SU-DHL-6 (cell line): Measurements from ENCODE around the gene ATL1.

Experiments
- H2AFZ ChIP-seq: fragments of 200-600 bp; sonication (generic); 2 replicates; pipeline ENCODE4 v1.6.1; 2014; ENCODE audit warnings: low read depth, mild to moderate bottlenecking, moderate library complexity, mixed read lengths, antibody characterized with exemption, low read length; ENCODE audit not compliant: severe bottlenecking
- H3F3A ChIP-seq: fragments of 200-600 bp; shearing (Covaris generic); 2 replicates; pipeline ENCODE4 v1.6.0; 2016; ENCODE audit warnings: antibody characterized with exemption, mild to moderate bottlenecking; ENCODE audit not compliant: insufficient read depth
- H3K27ac ChIP-seq: fragments of 200-600 bp; sonication (generic); 2 replicates; pipeline ENCODE4 v1.5.1; 2016; ENCODE audit warnings: low read depth, mild to moderate bottlenecking, low read length, moderate library complexity, mixed read lengths
- H3K27me3 ChIP-seq: fragments of 200-600 bp; sonication (generic), shearing (Covaris generic); 2 replicates; pipeline ENCODE4 v1.6.0; 2014; ENCODE audit warnings: mild to moderate bottlenecking, low read length
- H3K36me3 ChIP-seq: fragments of 200-600 bp; sonication (generic); 2 replicates; pipeline ENCODE4 v1.6.1; 2014; ENCODE audit warnings: mild to moderate bottlenecking, low read length, mixed read lengths
- H3K4me2 ChIP-seq: fragments of 300-600, 200-600 bp; shearing (Covaris generic), sonication (generic); 2 replicates; pipeline ENCODE4 v1.6.0; 2014; ENCODE audit warnings: low read length, low read depth, mild to moderate bottlenecking; ENCODE audit not compliant: poor library complexity, severe bottlenecking
- H3K4me3 ChIP-seq: fragments of 200-600 bp; sonication (generic); 2 replicates; pipeline ENCODE4 v1.5.1; 2014; ENCODE audit warnings: antibody characterized with exemption, low read length, mild to moderate bottlenecking, mixed read lengths; ENCODE audit not compliant: insufficient read depth, poor library complexity, severe bottlenecking
- H3K79me2 ChIP-seq: fragments of 200-600 bp; sonication (generic); 2 replicates; pipeline ENCODE4 v1.6.1; 2014; ENCODE audit warnings: mild to moderate bottlenecking, low read length, moderate library complexity; ENCODE audit not compliant: insufficient read depth
- H3K9ac ChIP-seq: fragments of 200-600 bp; sonication (generic); 2 replicates; pipeline ENCODE4 v1.7.0; 2014; ENCODE audit warnings: mild to moderate bottlenecking, low read length
- H3K9me2 ChIP-seq: fragments of 200-600 bp; sonication (generic); replicated peaks from 2 replicates; pipeline ENCODE4 v1.6.1; 2014; ENCODE audit warnings: low read length; ENCODE audit not compliant: insufficient read depth
- H3K9me3 ChIP-seq: fragments of 200-600 bp; sonication (generic); 2 replicates; pipeline ENCODE4 v1.6.1; 2014; ENCODE audit warnings: low read length, mixed read lengths; ENCODE audit not compliant: insufficient read depth
- H4K20me1 ChIP-seq: fragments of 200-600 bp; sonication (generic); 2 replicates; pipeline ENCODE4 v1.6.1; 2014; ENCODE audit warnings: low read depth, mild to moderate bottlenecking, antibody characterized with exemption, low read length, moderate library complexity, mixed read lengths
- EZH2phosphoT487 ChIP-seq: fragments of 200-600 bp; sonication (generic), shearing (Covaris generic); conservative IDR thresholded peaks from 2 replicates; pipeline ENCODE4 v1.6.1; 2018; ENCODE audit warnings: mild to moderate bottlenecking, antibody characterized with exemption, low read length, moderate library complexity, mixed read lengths
- TF ChIP-seq, protein P1 (sequence below): fragments of 200-600 bp; sonication (generic); IDR thresholded peaks from one replicate; pipeline ENCODE4 v1.5.1; 2017; ENCODE audit warnings: antibody characterized with exemption, mild to moderate bottlenecking, low read length, moderate library complexity; ENCODE audit not compliant: insufficient read depth, poor library complexity, severe bottlenecking

ATL1 gene

GRCh38 chr14:50599700-50600444 lies 39.9 kb downstream of the ATL1 start:
- no peaks in the 10 kb centered on the region for H3K36me3 ChIP-seq
- H3K4me2 ChIP-seq: no peak overlapping the region
- no peaks in the 10 kb centered on the region for H3K79me2 ChIP-seq
- no peak for TF ChIP-seq EZH2phosphoT487
- TF ChIP-seq, protein P1, sequence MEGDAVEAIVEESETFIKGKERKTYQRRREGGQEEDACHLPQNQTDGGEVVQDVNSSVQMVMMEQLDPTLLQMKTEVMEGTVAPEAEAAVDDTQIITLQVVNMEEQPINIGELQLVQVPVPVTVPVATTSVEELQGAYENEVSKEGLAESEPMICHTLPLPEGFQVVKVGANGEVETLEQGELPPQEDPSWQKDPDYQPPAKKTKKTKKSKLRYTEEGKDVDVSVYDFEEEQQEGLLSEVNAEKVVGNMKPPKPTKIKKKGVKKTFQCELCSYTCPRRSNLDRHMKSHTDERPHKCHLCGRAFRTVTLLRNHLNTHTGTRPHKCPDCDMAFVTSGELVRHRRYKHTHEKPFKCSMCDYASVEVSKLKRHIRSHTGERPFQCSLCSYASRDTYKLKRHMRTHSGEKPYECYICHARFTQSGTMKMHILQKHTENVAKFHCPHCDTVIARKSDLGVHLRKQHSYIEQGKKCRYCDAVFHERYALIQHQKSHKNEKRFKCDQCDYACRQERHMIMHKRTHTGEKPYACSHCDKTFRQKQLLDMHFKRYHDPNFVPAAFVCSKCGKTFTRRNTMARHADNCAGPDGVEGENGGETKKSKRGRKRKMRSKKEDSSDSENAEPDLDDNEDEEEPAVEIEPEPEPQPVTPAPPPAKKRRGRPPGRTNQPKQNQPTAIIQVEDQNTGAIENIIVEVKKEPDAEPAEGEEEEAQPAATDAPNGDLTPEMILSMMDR: peak; percentile 51
- H3K4me3 ChIP-seq: no peak overlapping the region
- no peaks in the 10 kb centered on the region; the same call in 1 of the 2 replicates for H3F3A ChIP-seq
- H3K27me3 ChIP-seq: no peaks in the 10 kb centered on the region; the same call in 1 of the 2 replicates
- H4K20me1 ChIP-seq: no peaks in the 10 kb centered on the region
- no peak overlapping the region for H3K27ac ChIP-seq
- no peak overlapping the region for H3K9ac ChIP-seq
- H3K9me2 ChIP-seq: no peaks in the 10 kb centered on the region
- no peaks in the 10 kb centered on the region for H3K9me3 ChIP-seq
- no peak overlapping the region for H2AFZ ChIP-seq

GRCh38 chr14:50600849-50601248 lies 40.9 kb downstream of the ATL1 start:
- TF ChIP-seq, protein P1: no peak
- TF ChIP-seq EZH2phosphoT487: no peak
- H2AFZ ChIP-seq: no peak overlapping the region
- H3K27me3 ChIP-seq: no peaks in the 10 kb centered on the region; the same call in 1 of the 2 replicates
- no peaks in the 10 kb centered on the region; the same call in 1 of the 2 replicates for H3F3A ChIP-seq
- H3K36me3 ChIP-seq: no peaks in the 10 kb centered on the region
- no peaks in the 10 kb centered on the region for H3K79me2 ChIP-seq
- no peak overlapping the region for H3K4me2 ChIP-seq
- no peak overlapping the region for H3K4me3 ChIP-seq
- no peaks in the 10 kb centered on the region for H4K20me1 ChIP-seq
- H3K9me3 ChIP-seq: no peaks in the 10 kb centered on the region
- H3K9me2 ChIP-seq: no peaks in the 10 kb centered on the region
- no peak overlapping the region for H3K9ac ChIP-seq
- H3K27ac ChIP-seq: no peak overlapping the region

DNA sequence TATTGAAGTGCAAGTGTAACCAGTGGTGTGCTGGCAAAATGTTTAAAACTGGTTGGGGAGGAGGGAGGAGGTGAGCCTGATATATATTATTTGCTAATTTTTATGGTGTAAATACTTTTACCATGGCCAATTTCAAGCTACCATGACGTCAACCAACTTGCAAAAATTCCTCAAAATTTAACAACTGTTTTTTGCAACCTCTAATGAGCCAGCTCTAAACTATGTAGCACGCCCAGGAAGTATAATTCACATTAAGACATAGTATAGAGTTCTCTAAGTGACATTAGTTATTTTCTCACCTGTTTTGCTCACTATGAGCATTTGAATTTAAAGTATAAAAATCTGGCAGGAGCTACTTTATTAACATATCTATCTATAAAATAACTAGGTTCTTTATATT lies 41.4 kb downstream of the ATL1 start:
- Histone ChIP-seq H3K79me2 (no peaks in the 10 kb centered on the region), H3K36me3 (no peaks in the 10 kb centered on the region), H3K27me3 (no peaks in the 10 kb centered on the region; the same call in 1 of the 2 replicates), H3K4me2 (no peak overlapping the region), H3K9ac (no peak overlapping the region), H3K4me3 (no peak overlapping the region), H4K20me1 (no peaks in the 10 kb centered on the region), H3K27ac (no peak overlapping the region), H2AFZ (no peak overlapping the region), H3K9me2 (no peaks in the 10 kb centered on the region), H3F3A (no peaks in the 10 kb centered on the region; the same call in 1 of the 2 replicates), H3K9me3 (no peaks in the 10 kb centered on the region)
- no peak for TF ChIP-seq EZH2phosphoT487
- TF ChIP-seq, protein P1: no peak
